ENCODE data around the gene FGF14. TPM values are rescaled to one million over a fixed set of nuclear protein-coding genes. Genes with fewer than 3 reads are reported as not detected.

FGF14 gene
- polyA plus RNA-seq, 1 of the 3 experiments (the other 2 are of a cell fraction), result 0.20 TPM

- Histone ChIP-seq H2AFZ (ENCODE audit: low read depth) (no peak overlapping the region), H3K4me1 (ENCODE audit: control insufficient read depth in 1 of 2, insufficient read depth in 2 of 2, low read depth in 1 of 2, low read length in 1 of 2) (peaks cover 0 to 5% of the 10 kb centered on the region in 2 experiments; a peak in 2 of 4 replicates), H3K36me3 (replicated peaks in 1 of 2; ENCODE audit: control insufficient read depth in 1 of 2, insufficient read depth in 2 of 2, low read length in 1 of 2) (peaks cover 5 to 55% of the 10 kb centered on the region in 2 experiments), H3F3A (replicated peaks; ENCODE audit: insufficient read depth) (peaks cover 23% of the 10 kb centered on the region), H3K4me2 (no peak overlapping the region), H3K27ac (ENCODE audit: low read depth in 2 of 2, low read length in 1 of 2) (no peak overlapping the region), H3K4me3 (ENCODE audit: low read depth in 2 of 2, low read length in 1 of 2) (no peak overlapping the region), H4K20me1 (ENCODE audit: insufficient read depth) (peaks cover 6% of the 10 kb centered on the region; the same call in 1 of the 2 replicates), H3K9me2 (no peaks in the 10 kb centered on the region), H3K27me3 (ENCODE audit: insufficient read depth) (no peaks in the 10 kb centered on the region), H3K79me2 (ENCODE audit: insufficient read depth) (no peaks in the 10 kb centered on the region), H3K9ac (no peak overlapping the region), H3K9me3 (no peaks in the 10 kb centered on the region)
- 97% methylated on average over 1 of the region's 1 CpG for WGBS (ENCODE audit: low lambda C conversion rate)
- TF ChIP-seq TCF12 (IDR thresholded peaks at IDR 0.05) (no peak), GABPA (IDR thresholded peaks at IDR 0.05; ENCODE audit: low read depth) (no peak), RFX5 (IDR thresholded peaks at IDR 0.05; ENCODE audit: low read length) (no peak), IRF3 (IDR thresholded peaks at IDR 0.05; ENCODE audit: low read depth, low read length) (no peak), FOXM1 (IDR thresholded peaks at IDR 0.05; ENCODE audit: low read depth) (no peak), NRF1 (IDR thresholded peaks at IDR 0.05; ENCODE audit: low read depth, low read length) (no peak), FOSL2 (IDR thresholded peaks at IDR 0.05; ENCODE audit: borderline replicate concordance, low read depth) (no peak), MEF2A (IDR thresholded peaks at IDR 0.05; ENCODE audit: borderline replicate concordance, low read depth) (no peak), GATA2 (CRISPR knock-in tag; IDR thresholded peaks at IDR 0.05) (no peak), TAF1 (IDR thresholded peaks at IDR 0.05; ENCODE audit: borderline replicate concordance, low read depth, low read length) (no peak), SIN3A (IDR thresholded peaks at IDR 0.05; ENCODE audit: borderline replicate concordance, low read depth, low read length) (no peak), TEAD4 (IDR thresholded peaks at IDR 0.05; ENCODE audit: borderline replicate concordance, insufficient read depth) (no peak), RAD21 (IDR thresholded peaks at IDR 0.05; ENCODE audit: low read length) (no peak), ZBTB33 (IDR thresholded peaks at IDR 0.05; ENCODE audit: borderline replicate concordance, low read depth) (no peak), PBX3 (IDR thresholded peaks at IDR 0.05) (no peak), CHD2 (IDR thresholded peaks at IDR 0.05; ENCODE audit: low read length, partially characterized antibody) (no peak), SMC3 (IDR thresholded peaks at IDR 0.05; ENCODE audit: low read depth, low read length) (no peak), JUND (IDR thresholded peaks at IDR 0.05) (no peak), ELF1 (IDR thresholded peaks at IDR 0.05) (no peak)
- POLR2A ChIA-PET, result interaction anchor here (0.7 kb wide), 1 partner anchor 994 kb away, joined by 3 read pairs; no protein-coding TSS in a partner anchor
- no peak for DNase-seq
- CTCF ChIA-PET, result no interaction called here
Observed at GRCh38 chr13:101703081-101703480, 698.8 kb downstream of the FGF14 start.

Measured in SK-N-SH (cell line).